ENCODE results near the gene RGS17.
"Not testable (repeated sequence)": the region's sequence is repeated elsewhere in the genome, so short reads cannot be mapped to it uniquely, and the experiment has no call there.

Gene RGS17

GRCh38 chr6:152985300-152985699 lies 145.8 kb downstream of the RGS17 start:
- not testable (repeated sequence) for DNase-seq (ENCODE audit: low read depth in 2 of 2)

DNA sequence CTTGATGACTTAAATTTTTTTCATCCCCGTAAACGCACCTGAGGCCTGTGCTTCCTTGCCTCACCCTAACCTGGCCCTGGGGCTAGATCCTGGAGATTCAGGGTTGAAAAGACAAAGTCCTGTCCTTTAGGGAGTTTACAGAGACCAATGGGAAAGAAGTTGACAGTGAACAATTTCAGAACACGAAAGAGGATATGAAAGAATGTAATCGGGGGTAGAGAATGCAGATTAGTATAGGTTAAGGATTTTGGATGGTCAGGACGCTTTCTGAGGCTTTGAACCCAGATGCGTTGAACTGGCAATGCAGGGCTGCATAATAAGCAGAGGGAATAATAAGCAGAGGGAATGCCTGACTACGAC lies 146.6 kb downstream of the RGS17 start:
- no peak for DNase-seq (ENCODE audit: low read depth in 2 of 2)

DNA sequence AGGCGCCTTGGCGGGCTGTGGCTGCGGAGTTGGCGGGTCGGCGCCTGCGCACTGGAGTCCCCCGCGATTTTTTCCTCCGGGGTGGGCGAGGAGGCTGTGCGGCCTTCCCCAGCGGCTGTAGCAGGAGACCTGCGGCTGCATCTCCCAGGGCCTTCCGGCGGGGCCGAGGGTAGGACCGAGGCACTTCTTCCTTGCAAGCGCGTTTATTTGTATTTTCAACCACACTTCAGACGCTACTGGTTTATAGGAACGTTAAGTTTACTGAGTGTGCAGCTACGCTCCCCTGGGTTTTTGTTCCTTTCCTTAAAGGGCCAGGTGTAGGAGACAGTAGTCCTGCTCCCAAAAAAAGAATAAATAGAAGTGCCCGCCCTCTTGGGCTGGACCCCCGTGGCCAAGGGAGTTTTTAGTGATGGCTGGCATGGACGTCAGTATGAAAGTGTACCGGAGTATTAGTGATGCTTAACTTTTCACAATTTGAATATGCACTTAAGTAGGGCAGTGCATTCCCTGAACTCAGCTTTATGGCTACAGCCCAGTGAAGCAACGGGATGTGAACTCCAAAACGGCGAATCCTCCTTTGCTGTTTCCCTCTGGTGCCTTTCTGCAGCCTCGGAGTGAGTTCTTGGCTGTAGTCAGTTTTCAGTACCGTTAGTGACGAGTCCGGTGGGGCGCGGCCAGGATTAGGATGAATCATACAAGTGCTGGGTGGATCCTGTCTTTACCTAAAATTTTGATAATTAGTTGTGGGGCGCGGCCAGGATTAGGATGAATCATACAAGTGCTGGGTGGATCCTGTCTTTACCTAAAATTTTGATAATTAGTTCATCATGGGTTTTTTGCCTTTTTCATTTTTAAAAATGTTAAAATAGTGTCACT lies 147.2 kb downstream of the RGS17 start:
- peak; percentile 47 to 55 for DNase-seq (ENCODE audit: low read depth in 2 of 2)

- DNase-seq (ENCODE audit: low read depth in 2 of 2) = peak; percentile 95 to 97
Measured at GRCh38 chr6:152982904-152983636, 148.0 kb downstream of the RGS17 start, which contains the start of gene FBXO5. TSS of gene FBXO5 (minus strand) at chr6:152983041. CDS start at chr6:152982959, 82 bp downstream.

DNA sequence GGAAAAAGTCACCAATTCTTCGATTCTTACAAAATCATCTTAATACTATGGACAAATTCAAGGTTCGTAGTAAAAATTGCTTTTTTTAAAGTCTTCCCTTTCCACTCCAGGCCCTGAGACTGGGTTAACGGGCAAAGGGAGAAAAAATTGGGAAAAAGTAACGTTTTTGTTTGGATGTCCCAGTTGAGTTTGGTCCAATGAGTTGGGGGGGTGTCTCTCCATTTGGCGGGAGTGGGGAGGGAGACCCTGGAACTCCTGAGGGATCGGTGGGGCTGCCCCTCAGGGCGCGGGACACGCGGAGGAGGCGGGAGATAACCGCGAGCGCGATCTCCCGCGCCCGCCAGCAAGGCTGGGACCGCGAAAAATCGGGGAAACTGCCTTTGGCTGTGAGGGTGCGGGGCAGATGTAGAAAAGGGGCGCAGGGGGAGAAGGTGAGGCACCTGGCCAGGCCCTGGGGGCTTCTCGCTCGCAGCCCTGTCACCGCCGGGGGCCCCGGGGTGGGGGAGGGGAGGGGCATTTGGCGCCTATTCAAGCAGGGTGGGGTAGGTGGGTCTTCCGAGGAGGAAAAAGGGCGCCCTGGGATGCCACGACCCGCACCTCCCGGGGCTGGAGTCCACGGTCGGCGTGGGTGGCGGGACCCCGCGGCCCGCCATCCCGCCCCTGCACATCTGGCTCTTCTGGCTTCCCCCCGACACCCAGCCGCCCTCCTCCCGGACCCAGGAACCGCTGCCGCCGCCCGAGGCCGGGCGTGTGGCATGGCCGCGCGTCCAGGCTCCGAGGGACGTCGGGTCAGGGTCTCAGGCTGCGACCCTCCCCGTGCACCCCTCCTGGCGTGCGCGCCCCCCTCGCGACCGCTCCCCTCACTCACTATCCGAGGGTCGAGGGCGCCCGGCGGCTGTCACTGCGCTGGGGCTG lies 148.8 kb downstream of the RGS17 start:
- no peak for DNase-seq (ENCODE audit: low read depth in 2 of 2)

DNA sequence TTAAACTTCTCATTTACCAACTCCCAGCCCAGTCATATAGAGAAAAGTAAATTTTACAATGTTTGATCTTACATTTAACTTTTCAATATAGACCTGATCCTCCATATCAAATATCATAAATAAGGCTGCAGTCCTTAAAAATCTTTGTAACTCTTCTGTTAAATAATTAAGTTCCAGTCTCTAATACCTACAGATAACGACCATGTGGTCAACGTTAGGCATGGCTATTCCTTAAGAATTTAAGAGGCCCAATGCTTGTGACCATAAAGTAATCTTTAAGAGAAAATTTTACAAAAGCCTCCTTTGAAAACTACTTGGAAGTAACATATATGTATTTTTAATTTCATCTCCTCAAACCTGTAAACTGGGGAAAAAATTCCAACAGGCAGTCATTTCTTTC lies 149.9 kb downstream of the RGS17 start:
- DNase-seq (ENCODE audit: low read depth in 2 of 2) = no peak

DNA sequence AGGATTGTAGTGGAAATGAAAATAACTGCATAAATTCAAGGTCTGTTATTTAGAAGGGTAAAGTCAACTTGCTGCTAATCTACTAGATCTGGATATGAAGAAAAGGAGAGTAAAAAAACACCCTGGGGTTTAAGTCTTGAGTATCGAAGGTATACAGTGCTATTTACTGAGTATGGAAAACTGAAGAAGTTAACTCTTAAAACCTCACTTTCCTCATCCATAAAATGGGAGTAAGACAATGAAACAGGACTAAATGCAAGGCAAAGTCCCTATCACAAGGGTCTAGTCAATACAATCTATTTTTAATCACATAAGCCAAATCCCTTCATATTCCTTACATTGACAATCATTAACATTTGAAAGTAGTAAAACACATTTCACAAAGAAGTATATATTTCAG lies 150.4 kb downstream of the RGS17 start:
- DNase-seq (ENCODE audit: low read depth in 2 of 2) = no peak

GRCh38 chr6:152979116-152979515 lies 152.0 kb downstream of the RGS17 start:
- no peak for DNase-seq (ENCODE audit: low read depth in 2 of 2)

- DNase-seq (ENCODE audit: low read depth in 2 of 2) = no peak
Measured at GRCh38 chr6:152978058-152978457, 153.0 kb downstream of the RGS17 start.

DNA sequence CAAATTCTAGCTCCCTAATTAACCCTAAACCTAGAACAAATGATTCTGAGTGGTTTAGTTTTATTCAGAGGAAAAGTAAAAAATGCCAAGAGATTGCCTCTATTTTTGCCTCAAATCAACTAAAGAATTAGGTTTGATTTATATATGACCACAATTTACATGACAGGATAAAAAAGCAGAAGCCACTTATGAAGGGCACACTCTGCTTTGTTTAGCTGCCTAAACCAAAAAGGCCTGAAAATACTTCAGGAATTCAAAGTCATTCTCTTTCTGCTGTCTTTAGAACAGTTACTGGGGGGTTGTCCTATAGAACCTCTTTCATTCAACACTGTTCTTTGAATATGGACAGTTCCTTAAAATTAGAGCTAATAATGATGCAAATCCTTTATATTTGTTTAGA lies 153.5 kb downstream of the RGS17 start:
- DNase-seq (ENCODE audit: low read depth in 2 of 2) = no peak

DNA sequence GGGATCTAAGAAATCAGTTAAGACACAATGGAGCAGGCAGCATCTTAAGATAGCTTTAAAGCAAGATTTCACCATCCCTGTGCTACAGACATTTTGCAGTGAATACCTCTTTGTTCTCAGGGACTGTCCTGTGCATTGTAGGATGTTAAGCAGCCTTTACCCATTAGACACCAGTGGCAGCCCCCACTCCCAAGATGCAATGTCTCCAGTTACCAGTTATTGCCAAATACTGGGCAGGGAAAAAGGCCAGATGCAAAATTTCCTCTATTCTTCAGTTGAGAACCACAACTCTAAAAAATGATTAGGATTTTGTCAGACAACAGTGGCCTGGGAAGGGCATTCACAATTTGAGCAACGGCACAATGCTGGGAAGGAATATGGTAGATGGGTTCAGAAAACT lies 154.3 kb downstream of the RGS17 start:
- DNase-seq (ENCODE audit: low read depth in 2 of 2) = no peak

DNA sequence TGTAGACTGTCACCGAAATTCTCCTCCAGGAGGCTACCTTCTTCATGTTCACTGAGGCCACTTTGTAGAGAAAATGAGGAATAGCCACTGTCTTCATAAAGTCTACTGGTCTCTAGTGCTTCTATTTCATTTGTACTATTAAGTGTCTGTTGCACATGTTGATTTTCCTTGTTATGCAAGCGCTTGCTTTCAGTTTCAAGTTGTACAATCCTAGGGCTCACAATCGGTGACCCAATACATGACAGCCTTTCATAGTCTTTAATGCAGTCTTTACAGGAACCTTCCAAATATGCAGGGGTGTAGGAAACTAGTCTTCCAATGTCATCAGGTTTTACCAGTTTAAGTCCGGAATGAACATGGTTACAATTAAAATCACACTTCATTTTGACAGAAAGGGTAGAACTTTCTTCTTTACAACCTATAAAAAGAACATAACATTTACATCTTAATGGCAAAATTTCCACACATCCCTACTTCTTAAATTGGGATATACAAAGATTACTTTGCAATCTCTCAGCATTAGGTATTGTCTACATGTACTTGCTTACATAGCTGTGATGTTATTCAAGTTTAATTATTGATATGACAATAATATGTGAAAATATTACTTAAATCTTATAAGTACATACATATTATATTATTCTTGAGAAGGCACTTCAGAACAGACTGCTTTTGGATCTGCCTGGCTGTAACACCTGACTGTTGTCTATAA lies 155.7 kb downstream of the RGS17 start:
- DNase-seq (ENCODE audit: low read depth in 2 of 2) = no peak

DNA sequence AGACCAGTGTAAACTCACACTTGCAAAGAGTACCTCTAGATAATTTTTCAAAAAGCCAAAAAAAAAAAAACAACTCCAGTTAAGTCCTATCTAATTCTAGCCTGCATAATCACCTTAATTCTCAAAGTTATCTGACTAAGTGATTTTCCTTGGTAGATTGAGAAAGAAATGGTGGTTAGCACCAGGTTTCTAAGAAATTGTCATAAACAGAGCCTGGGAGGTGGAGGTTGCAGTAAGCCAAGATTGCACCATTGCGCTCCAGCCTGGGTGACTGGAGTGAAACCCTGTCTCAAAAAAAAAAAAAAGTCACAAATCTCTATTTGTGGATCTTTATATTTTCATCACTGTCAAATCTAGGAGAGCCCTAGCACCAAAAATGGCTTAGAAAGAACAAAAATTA lies 157.2 kb downstream of the RGS17 start:
- DNase-seq (ENCODE audit: low read depth in 2 of 2) = no peak

DNA sequence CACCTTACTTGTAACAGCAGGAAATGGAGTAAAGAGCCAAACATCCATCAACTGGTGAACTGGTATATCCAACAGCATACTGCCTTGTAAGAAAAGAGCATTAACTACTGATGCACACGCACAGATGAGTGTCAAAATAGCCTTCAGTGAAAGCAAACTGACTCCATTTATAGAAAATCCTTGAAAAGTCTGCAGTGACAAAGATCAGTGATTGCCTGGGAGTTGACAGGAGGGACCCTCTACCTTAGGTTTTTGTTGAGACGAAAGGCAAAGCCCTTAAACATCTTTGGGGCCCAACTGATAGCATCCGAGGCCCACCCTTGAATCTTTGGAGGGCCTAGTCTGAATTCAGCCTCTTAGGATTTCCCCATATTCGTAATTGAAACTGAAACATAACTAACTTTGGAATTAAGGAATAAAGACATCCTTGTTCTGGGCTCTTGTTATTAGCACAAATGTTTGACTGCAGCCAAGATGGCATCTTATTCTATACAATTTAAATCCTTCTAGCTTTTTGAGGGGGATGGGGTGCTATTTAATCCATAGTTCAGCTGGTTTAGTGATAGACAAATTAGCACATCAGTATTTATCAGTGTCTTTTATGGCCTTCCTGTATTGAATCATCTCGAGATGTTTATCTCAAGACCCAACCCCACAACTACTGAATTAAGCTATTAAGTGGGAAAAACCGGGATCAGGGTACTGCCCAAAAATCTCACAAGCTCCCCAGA lies 161.2 kb downstream of the RGS17 start:
- DNase-seq (ENCODE audit: low read depth in 2 of 2) = no peak

DNA sequence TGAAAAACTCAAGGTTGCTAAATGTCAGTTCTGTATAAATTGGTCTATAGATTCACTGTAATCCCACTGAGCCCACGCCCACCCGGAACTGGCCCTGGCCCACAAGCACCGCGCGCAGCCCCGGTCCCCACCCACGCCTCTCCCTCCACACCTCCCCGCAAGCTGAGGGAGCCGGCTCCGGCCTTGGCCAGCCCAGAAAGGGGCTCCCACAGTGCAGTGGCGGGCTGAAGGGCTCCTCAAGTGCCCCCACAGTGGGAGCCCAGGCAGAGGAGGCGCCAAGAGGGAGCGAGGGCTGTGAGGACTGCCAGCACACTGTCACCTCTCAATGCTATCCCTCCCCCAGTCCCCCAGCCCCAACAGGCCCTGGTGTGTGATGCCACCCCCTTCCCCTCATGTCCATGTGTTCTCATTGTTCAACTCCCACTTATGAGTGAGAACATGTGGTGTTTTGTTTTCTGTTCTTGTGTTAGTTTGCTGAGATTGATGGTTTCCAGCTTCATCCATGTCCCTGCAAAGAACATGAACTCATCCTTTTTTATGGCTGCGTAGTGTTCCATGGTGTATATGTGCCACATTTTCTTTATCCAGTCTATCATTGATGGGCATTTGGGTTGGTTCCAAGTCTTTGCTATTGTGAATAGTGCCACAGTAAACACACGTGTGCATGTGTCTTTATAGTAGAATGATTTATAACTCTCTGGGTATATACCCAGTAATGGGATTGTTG lies 164.8 kb downstream of the RGS17 start:
- not testable (repeated sequence) for DNase-seq (ENCODE audit: low read depth in 2 of 2)

- no peak for DNase-seq (ENCODE audit: low read depth in 2 of 2)
Measured at GRCh38 chr6:152959333-152959732, 171.7 kb downstream of the RGS17 start.

GRCh38 chr6:152957796-152958195 lies 173.3 kb downstream of the RGS17 start:
- DNase-seq (ENCODE audit: low read depth in 2 of 2) = no peak

Data from fibroblast of skin of left quadriceps (primary cell).